CD4-positive, alpha-beta memory T cell (primary cell): ENCODE data around the gene PIGN. TPM values are rescaled to one million over a fixed set of nuclear protein-coding genes. Genes with fewer than 3 reads are reported as not detected.
A peak's percentile ranks its signal among the peaks of the same experiment; 100 is the strongest.

ENCODE experiments used
- CTCF ChIA-PET: fragments of 350-600 bp; sonication (Branson Sonifier 250); formaldehyde crosslinking; loops from one replicate; lab custom pipeline; 2021; ENCODE audit warnings: inconsistent platforms; ENCODE audit not compliant: partially characterized antibody; lab: Charles Lee
- POLR2A ChIA-PET: fragments of 350-600 bp; sonication (Branson Sonifier 250); formaldehyde crosslinking; loops from one replicate; lab custom pipeline; 2021; ENCODE audit not compliant: partially characterized antibody; lab: Charles Lee
- DNase-seq, 5 donors: peaks; one replicate each; pipeline versions ENCODE4 v3.0.0 to v3.0.0-alpha.2; 2020 to 2022; ENCODE audit warnings: mixed read lengths in 1 of 5
- H3K27ac ChIP-seq: one replicate; pipeline ENCODE4 v1.7.0; 2013; ENCODE audit warnings: low read depth, low read length
- H3K27me3 ChIP-seq: 2 replicates; pipeline ENCODE4 v1.7.0; 2013; ENCODE audit warnings: mild to moderate bottlenecking, low read length, moderate library complexity; ENCODE audit not compliant: insufficient read depth
- H3K36me3 ChIP-seq: 2 replicates; pipeline ENCODE4 v1.7.0; 2013; ENCODE audit warnings: mild to moderate bottlenecking, low read length, moderate library complexity; ENCODE audit not compliant: insufficient read depth
- H3K4me1 ChIP-seq: 2 replicates; pipeline ENCODE4 v1.7.0; 2013; ENCODE audit warnings: mild to moderate bottlenecking, low read length, moderate library complexity; ENCODE audit not compliant: insufficient read depth
- H3K4me3 ChIP-seq, 2 donors: one replicate each; pipeline ENCODE4 v1.7.0; 2013; ENCODE audit warnings: low read length in 2 of 2, mild to moderate bottlenecking in 1 of 2
- H3K9me3 ChIP-seq, 2 donors: one replicate each; pipeline ENCODE4 v1.7.0; 2013; ENCODE audit warnings: low read length in 2 of 2, control low read depth in 1 of 2; ENCODE audit not compliant: control insufficient read depth in 1 of 2
- H3K27ac Mint-ChIP-seq, 7 donors: one replicate each; pipeline ENCODE4 v1.8.0; 2020 to 2021; ENCODE audit warnings: mixed read lengths in 7 of 7, mild to moderate bottlenecking in 6 of 7, inconsistent platforms in 3 of 7, moderate library complexity in 3 of 7
- H3K27me3 Mint-ChIP-seq, 2 donors: one replicate each; pipeline ENCODE4 v1.8.0; 2020 to 2021; ENCODE audit warnings: mixed read lengths in 2 of 2
- H3K36me3 Mint-ChIP-seq, 2 donors: one replicate each; pipeline ENCODE4 v1.8.0; 2020 to 2021; ENCODE audit warnings: mixed read lengths in 2 of 2, inconsistent platforms in 1 of 2, mild to moderate bottlenecking in 1 of 2
- H3K4me1 Mint-ChIP-seq, 4 donors: one replicate each; pipeline ENCODE4 v1.8.0; 2020 to 2021; ENCODE audit warnings: mixed read lengths in 4 of 4, mild to moderate bottlenecking in 1 of 4
- H3K4me3 Mint-ChIP-seq, 8 donors: one replicate each; pipeline ENCODE4 v1.8.0; 2020 to 2021; ENCODE audit warnings: mixed read lengths in 8 of 8, mild to moderate bottlenecking in 7 of 8, moderate library complexity in 6 of 8, inconsistent platforms in 3 of 8
- H3K9me3 Mint-ChIP-seq, 8 donors: one replicate each; pipeline ENCODE4 v1.8.0; 2020 to 2021; ENCODE audit warnings: mixed read lengths in 8 of 8, mild to moderate bottlenecking in 5 of 8, inconsistent platforms in 3 of 8, moderate library complexity in 1 of 8
- intact Hi-C: fragments of 100-400 bp; cut with micrococcal nuclease; formaldehyde crosslinking; loops from one replicate; pipeline ENCODE4 v1.15.1; 2023
- polyA plus RNA-seq, 2 donors: library from polyadenylated mRNA; unstranded; fragments of 300-500 nt; fragmentation: Illumina TruSeq; gene quantifications; one replicate each; pipeline ENCODE4 v1.2.3, GENCODE V29; 2021
- total RNA-seq, 2 experiments: library from RNA; stranded (reverse); gene quantifications; one replicate each; pipeline ENCODE4 v1.2.3, GENCODE V29; 2021

The PIGN gene
- total and polyA plus RNA-seq, 4 experiments from 2014 or later, result 12.9 to 31.0 (median 21.5) TPM

DNA sequence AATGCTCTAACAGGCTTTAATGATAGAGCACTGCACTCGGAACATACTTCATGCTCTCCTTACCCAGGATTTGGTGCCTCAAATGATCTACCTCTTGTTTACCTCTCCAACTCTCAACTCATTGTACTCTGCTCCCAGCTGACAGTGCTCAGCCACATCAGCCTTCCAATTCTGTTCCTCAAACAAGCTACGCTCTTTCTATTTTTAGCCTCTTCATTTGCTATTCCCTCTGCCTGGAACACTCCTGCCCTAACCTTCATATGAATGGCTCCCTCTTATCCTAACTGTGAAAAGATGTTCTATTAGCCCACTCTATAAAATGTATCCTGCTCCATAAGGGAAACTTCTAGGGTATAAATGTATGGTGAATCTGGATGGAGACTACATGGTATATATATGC lies 42.5 kb downstream of the PIGN start:
- DNase-seq, result no peak
- H3K27ac ChIP-seq, result no peak overlapping the region
- Mint-ChIP-seq H3K27ac (peak overlapping the region in 1 of 7 donors; percentile 4), H3K4me3 (no peak overlapping the region), H3K9me3 (peaks cover 0 to 2% (median 0%) of the 10 kb centered on the region in 8 donors), H3K4me1 (no peaks in the 10 kb centered on the region), H3K36me3 (peaks cover 8 to 24% of the 10 kb centered on the region in 2 donors), H3K27me3 (no peaks in the 10 kb centered on the region)
- no peaks in the 10 kb centered on the region for H3K4me1 ChIP-seq
- no peaks in the 10 kb centered on the region for H3K27me3 ChIP-seq
- ChIA-PET CTCF (interaction anchor here (1.2 to 1.6 kb wide), 3 partner anchors 11 to 106 kb away, joined by 3 to 5 read pairs (median 5); no protein-coding TSS in a partner anchor), POLR2A (no interaction called here)
- H3K9me3 ChIP-seq, result no peaks in the 10 kb centered on the region
- intact Hi-C loops, result no loop called here
- H3K4me3 ChIP-seq, result no peak overlapping the region
- H3K36me3 ChIP-seq, result peaks cover 3% of the 10 kb centered on the region

DNA sequence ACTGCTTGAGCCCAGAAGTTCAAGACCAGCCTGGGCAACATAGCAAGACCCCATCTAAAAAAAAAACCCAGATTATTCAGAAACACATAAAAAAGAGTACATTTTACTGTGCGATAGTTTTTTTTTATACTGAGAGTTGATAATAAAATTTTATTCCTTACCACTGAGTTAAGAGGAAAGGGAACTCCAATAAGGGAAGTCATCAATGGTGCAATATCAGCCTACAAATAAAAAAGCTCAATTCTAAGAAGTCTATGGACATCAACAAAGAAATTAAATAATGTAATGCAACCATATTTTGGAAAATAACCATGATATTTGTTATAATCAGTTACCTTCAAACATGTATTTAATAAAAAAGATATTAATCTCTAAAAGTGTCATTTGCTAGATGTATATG lies 46.6 kb downstream of the PIGN start:
- intact Hi-C loops, result no loop called here
- ChIA-PET CTCF (interaction anchor here (1.3 to 1.4 kb wide), 2 partner anchors 12 to 23 kb away, joined by 3 read pairs; no protein-coding TSS in a partner anchor), POLR2A (no interaction called here)
- H3K9me3 Mint-ChIP-seq, result peaks cover 0 to 2% (median 0%) of the 10 kb centered on the region in 8 donors
- DNase-seq, result no peak
- no peak overlapping the region for H3K4me3 Mint-ChIP-seq
- H3K4me3 ChIP-seq, result no peak overlapping the region
- no peaks in the 10 kb centered on the region for H3K9me3 ChIP-seq
- peaks cover 6% of the 10 kb centered on the region for H3K36me3 ChIP-seq
- no peaks in the 10 kb centered on the region for H3K27me3 ChIP-seq
- H3K4me1 Mint-ChIP-seq, result no peaks in the 10 kb centered on the region
- no peak overlapping the region for H3K27ac Mint-ChIP-seq
- H3K36me3 Mint-ChIP-seq, result peaks cover 19 to 20% of the 10 kb centered on the region in 2 donors
- H3K27me3 Mint-ChIP-seq, result no peaks in the 10 kb centered on the region
- no peaks in the 10 kb centered on the region for H3K4me1 ChIP-seq
- H3K27ac ChIP-seq, result no peak overlapping the region

DNA sequence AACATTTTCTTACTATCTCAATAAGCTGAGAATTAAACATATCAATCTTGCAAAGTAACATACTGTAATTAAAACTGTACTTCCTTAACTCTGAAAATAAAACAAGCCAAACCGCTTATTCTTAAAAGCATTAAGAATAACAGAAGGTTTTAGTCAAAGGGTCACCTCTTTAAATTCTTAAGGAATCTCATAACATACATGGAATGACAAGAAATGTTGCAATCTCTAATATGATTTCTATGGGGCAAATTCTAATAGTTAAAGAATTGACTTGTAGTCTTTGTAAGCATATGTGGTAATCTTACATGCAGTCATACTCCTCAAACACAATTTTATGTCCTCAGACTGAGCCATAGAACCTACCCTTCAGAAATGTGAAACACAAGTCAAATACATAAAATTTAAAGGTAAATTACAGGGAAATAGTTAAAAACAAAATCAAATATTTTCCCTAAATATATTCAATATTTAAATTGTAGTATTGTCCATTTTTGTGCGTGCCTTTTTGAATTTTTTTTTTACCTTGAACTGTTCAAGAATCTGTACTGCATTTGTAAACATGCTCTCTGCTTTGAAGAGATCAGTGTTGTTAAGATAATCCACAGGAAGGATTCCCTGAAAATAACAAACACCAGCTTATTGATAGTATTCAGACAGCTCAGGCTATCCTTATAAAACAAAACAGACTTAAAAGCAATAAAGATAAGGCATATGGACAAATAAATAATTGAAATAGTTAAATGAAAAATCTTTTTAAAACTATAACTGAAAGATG lies 48.2 kb downstream of the PIGN start:
- no peaks in the 10 kb centered on the region for H3K4me1 ChIP-seq
- Mint-ChIP-seq H3K4me1 (no peaks in the 10 kb centered on the region), H3K4me3 (no peak overlapping the region), H3K27ac (peak overlapping the region in 1 of 7 donors; percentile 14), H3K27me3 (no peaks in the 10 kb centered on the region), H3K36me3 (peaks cover 11 to 20% of the 10 kb centered on the region in 2 donors), H3K9me3 (peaks cover 0 to 2% (median 0%) of the 10 kb centered on the region in 8 donors)
- POLR2A ChIA-PET, result no interaction called here
- H3K27me3 ChIP-seq, result no peaks in the 10 kb centered on the region
- CTCF ChIA-PET, result interaction anchor here (1.4 kb wide), 1 partner anchor 24 kb away, joined by 3 read pairs; no protein-coding TSS in a partner anchor
- DNase-seq, result no peak
- no peak overlapping the region for H3K4me3 ChIP-seq
- H3K36me3 ChIP-seq, result peaks cover 4% of the 10 kb centered on the region
- intact Hi-C loops, result no loop called here
- no peak overlapping the region for H3K27ac ChIP-seq
- H3K9me3 ChIP-seq, result no peaks in the 10 kb centered on the region

DNA sequence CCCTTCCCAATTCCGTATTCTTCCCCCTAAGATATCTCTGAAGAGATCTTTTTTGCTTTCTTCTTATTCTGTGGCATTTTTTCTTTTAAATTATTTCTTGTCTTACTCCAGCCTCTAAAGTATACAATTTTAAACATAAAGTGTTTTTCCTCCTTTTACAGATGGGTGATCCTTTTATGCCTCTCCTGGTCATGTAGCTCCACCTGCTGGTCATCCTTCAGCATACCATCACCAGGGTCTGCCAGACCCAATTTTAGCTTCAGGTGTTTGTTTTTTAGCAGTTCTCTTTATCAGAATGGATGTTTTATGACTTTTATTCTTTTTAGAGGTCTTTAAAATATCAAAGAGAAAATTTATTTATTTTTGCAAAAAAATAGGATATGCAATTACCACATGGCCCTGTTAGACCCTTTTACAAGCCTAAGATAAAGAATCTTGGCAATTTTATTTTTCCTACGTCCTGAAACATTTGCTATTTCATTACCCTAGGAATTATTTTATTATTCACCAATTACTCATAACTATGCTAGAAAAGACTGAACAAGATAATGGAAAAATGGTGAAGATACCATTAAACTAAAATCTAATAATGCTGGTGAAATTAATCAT lies 55.5 kb downstream of the PIGN start:
- Histone ChIP-seq H3K27me3 (no peaks in the 10 kb centered on the region), H3K4me1 (no peaks in the 10 kb centered on the region), H3K9me3 (no peaks in the 10 kb centered on the region), H3K36me3 (no peaks in the 10 kb centered on the region), H3K27ac (no peak overlapping the region), H3K4me3 (no peak overlapping the region)
- intact Hi-C loops, result loop anchor here (1.0 kb wide), 4 partner anchors 230 to 580 kb away; no protein-coding TSS in a partner anchor
- no peaks in the 10 kb centered on the region for H3K9me3 Mint-ChIP-seq
- ChIA-PET CTCF (interaction anchor here (0.7 to 6.8 kb wide), 14 partner anchors 10 to 579 kb away, joined by 3 to 92 read pairs (median 3); no protein-coding TSS in a partner anchor), POLR2A (no interaction called here)
- H3K4me3 Mint-ChIP-seq, result no peak overlapping the region
- peak; percentile 54 to 64 (median 59) for DNase-seq
- H3K4me1 Mint-ChIP-seq, result peaks cover 0 to 3% (median under 1%) of the 10 kb centered on the region in 4 donors
- H3K27ac Mint-ChIP-seq, result no peak overlapping the region
- H3K36me3 Mint-ChIP-seq, result peaks cover 9 to 17% of the 10 kb centered on the region in 2 donors
- no peaks in the 10 kb centered on the region for H3K27me3 Mint-ChIP-seq

DNA sequence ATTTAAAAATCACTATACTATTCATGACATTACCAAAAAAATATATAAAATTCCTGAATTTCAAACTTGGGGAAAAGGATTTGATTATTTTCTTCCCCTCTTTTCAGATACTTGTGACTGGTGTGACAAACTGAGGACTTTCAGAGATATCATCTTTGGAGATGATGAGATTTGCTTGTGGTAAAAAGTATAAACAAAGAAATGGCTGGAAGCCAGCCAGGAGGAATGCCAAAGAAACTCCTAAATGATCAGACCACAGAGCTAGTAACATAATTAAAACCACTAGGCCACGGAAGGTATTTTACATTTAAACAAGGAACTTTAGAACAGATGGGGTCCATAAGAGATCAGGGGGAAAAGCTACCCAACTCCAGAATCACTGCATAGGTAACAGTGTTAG lies 58.7 kb downstream of the PIGN start:
- H3K27ac Mint-ChIP-seq, result peak overlapping the region in 2 of 7 donors; percentile 70 to 75
- CTCF ChIA-PET, result interaction anchor here (1.0 to 6.8 kb wide), 3 partner anchors 12 to 576 kb away, joined by 3 to 92 read pairs (median 5); no protein-coding TSS in a partner anchor
- H3K4me1 Mint-ChIP-seq, result peaks cover 0 to 3% (median under 1%) of the 10 kb centered on the region in 4 donors
- Histone ChIP-seq H3K27me3 (no peaks in the 10 kb centered on the region), H3K4me3 (no peak overlapping the region), H3K27ac (no peak overlapping the region), H3K36me3 (no peaks in the 10 kb centered on the region), H3K4me1 (no peaks in the 10 kb centered on the region), H3K9me3 (no peaks in the 10 kb centered on the region)
- POLR2A ChIA-PET, result no interaction called here
- no peak for DNase-seq
- H3K4me3 Mint-ChIP-seq, result no peak overlapping the region
- peaks cover 10 to 11% of the 10 kb centered on the region in 2 donors for H3K36me3 Mint-ChIP-seq
- H3K27me3 Mint-ChIP-seq, result no peaks in the 10 kb centered on the region
- H3K9me3 Mint-ChIP-seq, result no peaks in the 10 kb centered on the region
- intact Hi-C loops, result no loop called here

DNA sequence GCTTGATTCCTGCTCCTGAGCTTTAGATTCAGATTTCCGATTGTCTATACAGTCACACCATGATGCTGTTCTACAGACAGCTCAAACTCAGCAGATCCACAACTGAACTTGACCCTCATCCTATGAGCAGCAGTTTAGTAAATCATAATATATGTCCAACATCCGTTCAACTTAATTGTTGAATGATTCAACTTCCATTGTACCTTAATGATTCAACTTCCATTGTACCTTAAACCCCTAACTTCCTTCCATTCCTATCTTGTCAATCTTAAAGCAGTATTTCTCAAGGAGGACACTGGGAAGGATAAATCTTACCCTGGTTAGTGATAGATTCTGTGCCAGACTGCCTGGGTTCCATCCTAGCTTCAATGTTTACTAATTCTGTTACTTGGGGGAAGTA lies 60.1 kb downstream of the PIGN start:
- Mint-ChIP-seq H3K27ac (no peak overlapping the region), H3K9me3 (no peaks in the 10 kb centered on the region), H3K27me3 (no peaks in the 10 kb centered on the region), H3K4me1 (peaks cover 0 to 3% (median under 1%) of the 10 kb centered on the region in 4 donors), H3K36me3 (peaks cover 11 to 13% of the 10 kb centered on the region in 2 donors), H3K4me3 (no peak overlapping the region)
- Histone ChIP-seq H3K27me3 (no peaks in the 10 kb centered on the region), H3K36me3 (no peaks in the 10 kb centered on the region), H3K4me3 (no peak overlapping the region), H3K27ac (no peak overlapping the region), H3K9me3 (no peaks in the 10 kb centered on the region), H3K4me1 (no peaks in the 10 kb centered on the region)
- DNase-seq, result no peak
- POLR2A ChIA-PET, result no interaction called here
- intact Hi-C loops, result no loop called here
- CTCF ChIA-PET, result interaction anchor here (1.0 to 1.2 kb wide), 3 partner anchors 15 to 545 kb away, joined by 3 to 4 read pairs (median 3); no protein-coding TSS in a partner anchor

DNA sequence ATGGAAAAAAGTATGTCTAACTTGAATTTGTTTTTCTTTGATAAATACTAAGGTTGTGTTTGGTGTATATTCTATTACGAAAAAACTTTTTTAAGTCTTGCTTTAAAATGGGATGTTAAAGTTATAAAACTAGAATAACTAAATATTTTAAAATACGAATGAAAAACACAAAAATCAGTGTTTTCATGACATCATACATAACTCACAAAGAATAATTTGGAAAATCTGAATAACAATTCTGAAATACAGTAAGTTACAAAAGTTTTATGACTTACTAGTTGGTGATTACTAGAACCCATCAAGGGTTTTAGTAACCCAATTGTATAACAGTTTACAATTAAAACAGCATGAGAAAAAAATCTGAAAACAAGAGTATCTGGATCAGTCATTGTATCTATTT lies 61.2 kb downstream of the PIGN start:
- H3K4me1 Mint-ChIP-seq, result peaks cover 0 to 3% (median under 1%) of the 10 kb centered on the region in 4 donors
- Histone ChIP-seq H3K27ac (no peak overlapping the region), H3K4me1 (no peaks in the 10 kb centered on the region), H3K9me3 (no peaks in the 10 kb centered on the region), H3K36me3 (no peaks in the 10 kb centered on the region), H3K4me3 (no peak overlapping the region), H3K27me3 (no peaks in the 10 kb centered on the region)
- ChIA-PET CTCF (no interaction called here), POLR2A (no interaction called here)
- H3K27me3 Mint-ChIP-seq, result no peaks in the 10 kb centered on the region
- H3K4me3 Mint-ChIP-seq, result no peak overlapping the region
- intact Hi-C loops, result no loop called here
- DNase-seq, result no peak
- H3K27ac Mint-ChIP-seq, result no peak overlapping the region
- H3K9me3 Mint-ChIP-seq, result no peaks in the 10 kb centered on the region
- peaks cover 15 to 16% of the 10 kb centered on the region in 2 donors for H3K36me3 Mint-ChIP-seq
